Peyer's patch (tissue), 4 donors: Measurements from ENCODE around the gene FRYL.

Experiments
- CTCF ChIP-seq, 6 experiments: fragments of 450-650 bp in 4 of 6; fragments of 200-600 bp in 2 of 6; sonication (generic) in 1 of 6; IDR thresholded peaks; one replicate each; pipeline ENCODE4 v1.5.1; 2017 to 2019; ENCODE audit warnings: antibody characterized with exemption in 6 of 6, mild to moderate bottlenecking in 3 of 6, moderate library complexity in 1 of 6
- POLR2A ChIP-seq, 2 donors: fragments of 450-650 bp; IDR thresholded peaks; one replicate each; pipeline ENCODE4 v1.5.1; 2017; ENCODE audit warnings: antibody characterized with exemption in 2 of 2, mild to moderate bottlenecking in 2 of 2, moderate library complexity in 2 of 2

- TF ChIP-seq CTCF (IDR thresholded peaks at IDR 0.05) (no peak), POLR2A (IDR thresholded peaks at IDR 0.05) (no peak)
Observed at GRCh38 chr4:48738856-48739255, 41.2 kb downstream of the FRYL start.
